AG09309 (cell line): Measurements from ENCODE around the gene ABCB4.

Source experiments
- DNase-seq: peaks from one replicate; pipeline ENCODE4 v3.0.0-alpha.2; 2010; ENCODE audit warnings: low read depth
- H3K4me3 ChIP-seq: 2 replicates; pipeline ENCODE4 v1.5.1; 2011; ENCODE audit warnings: mild to moderate bottlenecking, low read depth, low read length, moderate library complexity; ENCODE audit not compliant: control insufficient read depth
- CTCF ChIP-seq: IDR thresholded peaks from 2 replicates; pipeline ENCODE4 v1.5.1; 2011; ENCODE audit warnings: mild to moderate bottlenecking, low read depth, low read length, inconsistent platforms; ENCODE audit not compliant: insufficient read depth, control insufficient read depth; ENCODE audit errors: missing control alignments

ABCB4 gene

DNA sequence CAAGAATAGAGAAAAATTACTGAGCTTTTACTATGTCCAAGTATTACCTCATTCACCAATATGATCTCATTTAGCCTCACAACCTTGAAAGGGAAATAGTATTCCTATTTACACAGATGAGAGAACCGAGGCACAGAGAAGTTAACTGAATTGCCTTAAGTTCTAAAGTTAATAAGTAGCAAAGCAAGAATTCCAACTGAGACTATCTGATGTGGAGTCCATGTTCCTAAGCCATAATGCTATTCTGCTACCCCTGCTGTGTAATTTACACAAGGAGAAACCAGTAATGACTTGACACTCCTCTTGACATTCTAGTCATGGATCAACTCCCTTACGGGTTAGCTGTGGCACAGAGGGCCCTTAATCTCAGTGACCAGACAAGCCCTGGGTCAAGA is 60.7 kb downstream of the ABCB4 start:
- no peak overlapping the region for H3K4me3 ChIP-seq
- DNase-seq, result no peak

GRCh38 chr7:87413951-87414793 is 61.3 kb downstream of the ABCB4 start:
- no peak overlapping the region for H3K4me3 ChIP-seq
- peak; percentile 45 for DNase-seq

More for the DNA sequence above, 60.7 kb downstream of the ABCB4 start:
- no peak for TF ChIP-seq CTCF

GRCh38 chr7:87413029-87413428 is 62.5 kb downstream of the ABCB4 start:
- no peak overlapping the region for H3K4me3 ChIP-seq
- no peak for DNase-seq
- TF ChIP-seq CTCF, result no peak

More at GRCh38 chr7:87413951-87414793, 61.3 kb downstream of the ABCB4 start:
- TF ChIP-seq CTCF, result no peak

GRCh38 chr7:87411186-87411585 is 64.3 kb downstream of the ABCB4 start:
- TF ChIP-seq CTCF, result no peak
- H3K4me3 ChIP-seq, result no peak overlapping the region
- no peak for DNase-seq

GRCh38 chr7:87404674-87405073 is 70.8 kb downstream of the ABCB4 start:
- TF ChIP-seq CTCF, result no peak
- no peak overlapping the region for H3K4me3 ChIP-seq
- no peak for DNase-seq

DNA sequence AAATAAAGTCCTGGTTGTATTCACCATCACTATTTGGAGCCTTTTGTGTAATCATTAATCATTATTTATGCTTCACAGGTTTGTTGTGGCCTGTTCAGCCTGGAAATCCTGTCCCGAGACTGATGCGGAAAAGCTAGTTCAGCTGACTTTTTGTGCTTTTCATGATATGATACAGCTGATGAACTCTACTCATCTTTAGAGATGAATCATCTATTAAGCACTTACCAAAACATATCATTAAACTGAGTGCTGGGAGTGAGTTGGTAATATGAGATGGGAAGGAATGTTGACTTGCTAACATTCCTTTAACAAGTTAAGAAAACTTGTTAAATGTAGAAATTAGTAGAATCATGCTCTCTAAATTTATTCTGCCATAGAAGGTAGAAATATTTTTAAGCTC is 77.0 kb downstream of the ABCB4 start:
- no peak for TF ChIP-seq CTCF
- no peak overlapping the region for H3K4me3 ChIP-seq
- no peak for DNase-seq
